Activated CD4-positive, alpha-beta T cell treated with anti-CD3 and anti-CD28 coated beads, Interleukin-2, amount 50 U/mL, for 24 hours (primary cell): ENCODE results near the gene CTPS1.

Source experiments
- DNase-seq, 2 donors: peaks; one replicate each; pipeline ENCODE4 v3.0.0-alpha.2; 2020; ENCODE audit warnings: low read depth in 1 of 2, low spot score in 1 of 2

CTPS1 gene

GRCh38 chr1:41021526-41022308 is 42.2 kb downstream of the CTPS1 start, which contains the start of gene SLFNL1:
SLFNL1 (minus strand) TSS chr1:41021725; CDS start chr1:41020660, 1,065 bp downstream.
- DNase-seq, result no peak

- DNase-seq, result no peak
These were observed 42.9 kb downstream of the CTPS1 start for GRCh38 chr1:41022424-41022823.

GRCh38 chr1:41023279-41023990 is 43.9 kb downstream of the CTPS1 start:
- DNase-seq, result no peak

- DNase-seq, result no peak
These were observed 45.5 kb downstream of the CTPS1 start for GRCh38 chr1:41024953-41025352.

- DNase-seq, result no peak
These were observed 46.7 kb downstream of the CTPS1 start for GRCh38 chr1:41025979-41026819.

GRCh38 chr1:41028034-41028642 is 48.6 kb downstream of the CTPS1 start:
- no peak for DNase-seq

GRCh38 chr1:41030872-41031616 is 51.5 kb downstream of the CTPS1 start:
- DNase-seq, result no peak

GRCh38 chr1:41032147-41032546 is 52.7 kb downstream of the CTPS1 start:
- DNase-seq, result no peak

- no peak for DNase-seq
These were observed 53.8 kb downstream of the CTPS1 start for GRCh38 chr1:41033272-41033671.

GRCh38 chr1:41037116-41037903 is 57.8 kb downstream of the CTPS1 start:
- DNase-seq, result no peak

- DNase-seq, result no peak
These were observed 58.6 kb downstream of the CTPS1 start for GRCh38 chr1:41038110-41038509.

- no peak for DNase-seq
These were observed 62.2 kb downstream of the CTPS1 start for GRCh38 chr1:41041614-41042270.

GRCh38 chr1:41044187-41044586 is 64.7 kb downstream of the CTPS1 start:
- DNase-seq, result no peak

GRCh38 chr1:41045740-41046139 is 66.2 kb downstream of the CTPS1 start:
- DNase-seq, result no peak

GRCh38 chr1:41046347-41046775 is 66.9 kb downstream of the CTPS1 start:
- DNase-seq, result no peak

- no peak for DNase-seq
These were observed 69.0 kb downstream of the CTPS1 start for GRCh38 chr1:41048540-41048939.

- DNase-seq, result no peak
These were observed 71.5 kb downstream of the CTPS1 start for GRCh38 chr1:41051022-41051421.

- DNase-seq, result no peak
These were observed 73.8 kb downstream of the CTPS1 start for GRCh38 chr1:41053316-41053715.

GRCh38 chr1:41056907-41057306 is 77.4 kb downstream of the CTPS1 start:
- DNase-seq, result no peak
